ENCODE measurements around the gene SCNN1A. TPM values are rescaled to one million over a fixed set of nuclear protein-coding genes. Genes with fewer than 3 reads are reported as not detected.

SCNN1A gene
- total RNA-seq, 1 experiment from 2014 or later, result 111 TPM

DNA sequence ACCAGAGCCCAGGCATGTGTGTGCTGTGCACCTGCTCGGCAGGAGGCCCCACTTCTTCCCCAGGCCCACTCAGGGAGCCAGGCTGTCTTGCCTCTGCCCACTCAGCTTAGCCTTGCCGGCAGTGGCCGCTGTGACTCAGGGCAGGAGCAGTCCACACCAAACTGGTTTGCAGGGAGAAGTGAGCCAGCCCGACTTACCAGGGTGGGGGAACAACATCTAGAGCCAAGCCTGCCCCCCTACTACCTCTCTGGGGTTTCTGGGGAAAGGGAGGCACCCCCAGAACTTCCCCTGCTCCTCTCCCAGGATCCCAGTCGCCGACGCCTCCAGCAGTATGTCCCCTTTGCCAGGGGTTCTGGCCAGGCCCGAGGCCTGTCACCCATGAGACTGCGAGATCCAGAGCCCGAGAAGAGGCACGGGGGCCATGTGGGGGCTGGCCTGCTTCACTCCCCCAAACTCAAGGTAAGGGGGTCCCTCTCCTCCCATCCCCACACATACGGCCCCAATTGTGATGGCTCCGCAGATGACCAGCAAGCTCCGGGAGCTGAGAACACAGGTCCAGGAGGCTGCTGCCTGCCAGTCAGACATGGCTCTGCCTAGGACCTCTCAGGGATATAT lies 61.9 kb downstream of the SCNN1A start:
- Histone ChIP-seq H4K20me1 (ENCODE audit: control insufficient read depth, insufficient read depth, insufficient read length) (no peaks in the 10 kb centered on the region), H3K27me3 (ENCODE audit: insufficient read depth, low read length) (no peaks in the 10 kb centered on the region), H2AFZ (ENCODE audit: low read length) (no peak overlapping the region), H3K4me1 (ENCODE audit: insufficient read depth, low read length) (peaks cover 3% of the 10 kb centered on the region; the same call in 1 of the 2 replicates), H3K4me2 (ENCODE audit: insufficient read depth, insufficient read length, low read length) (no peak overlapping the region), H2BK12ac (ENCODE audit: insufficient read length, low read depth, low read length) (no peak overlapping the region), H3K23ac (ENCODE audit: insufficient read length, low read depth, low read length) (no peak overlapping the region), H3K27ac (ENCODE audit: insufficient read length, low read depth, low read length) (no peak overlapping the region), H4K91ac (ENCODE audit: insufficient read length, low read depth, low read length) (no peak overlapping the region), H2BK5ac (ENCODE audit: insufficient read length, low read length) (no peak overlapping the region), H4K5ac (ENCODE audit: insufficient read length, low read depth, low read length) (no peak overlapping the region), H3K79me1 (ENCODE audit: insufficient read depth, low read depth, low read length, poor library complexity, severe bottlenecking) (no peaks in the 10 kb centered on the region), H3K4ac (ENCODE audit: low read depth, low read length) (no peak overlapping the region), H2BK20ac (ENCODE audit: low read depth, low read length, poor library complexity, severe bottlenecking) (no peak overlapping the region), H2AK5ac (ENCODE audit: insufficient read length, low read length) (no peak overlapping the region), H3K79me2 (ENCODE audit: insufficient read depth, low read length) (no peaks in the 10 kb centered on the region), H2BK15ac (ENCODE audit: low read depth, low read length) (no peak overlapping the region), H3K18ac (ENCODE audit: insufficient read length, low read depth, low read length) (no peak overlapping the region), H2BK120ac (ENCODE audit: low read depth, low read length, poor library complexity, severe bottlenecking) (no peak overlapping the region), H3T11ph (ENCODE audit: low read length) (no peak overlapping the region), H3K23me2 (ENCODE audit: insufficient read length, low read depth, low read length, poor library complexity, severe bottlenecking) (peaks cover 5% of the 10 kb centered on the region), H4K8ac (replicated peaks; ENCODE audit: insufficient read length, low read depth, low read length) (no peak overlapping the region), H3K9me3 (ENCODE audit: control insufficient read depth, low read depth, low read length) (no peaks in the 10 kb centered on the region), H3K56ac (ENCODE audit: insufficient read length, low read depth, low read length) (no peak overlapping the region), H3K14ac (ENCODE audit: insufficient read depth, low read length) (no peak overlapping the region), H3K9ac (ENCODE audit: extremely low read depth, insufficient read length, low read length) (no peak overlapping the region)
- peaks cover 19 to 37% (median 32%) of the 10 kb centered on the region in 3 experiments for H3K36me3 Mint-ChIP-seq (ENCODE audit: insufficient read depth in 1 of 3, low read depth in 3 of 3)
- H3K4me3 Mint-ChIP-seq, result no peak overlapping the region
- peak; percentile 28 for DNase-seq
- peaks cover 15% of the 10 kb centered on the region for H3K27me3 Mint-ChIP-seq (ENCODE audit: low read depth)
- peaks cover 32 to 39% of the 10 kb centered on the region in 2 experiments for H3K4me1 Mint-ChIP-seq
- H3K9me3 Mint-ChIP-seq, result no peaks in the 10 kb centered on the region
- TF ChIP-seq, protein P1, sequence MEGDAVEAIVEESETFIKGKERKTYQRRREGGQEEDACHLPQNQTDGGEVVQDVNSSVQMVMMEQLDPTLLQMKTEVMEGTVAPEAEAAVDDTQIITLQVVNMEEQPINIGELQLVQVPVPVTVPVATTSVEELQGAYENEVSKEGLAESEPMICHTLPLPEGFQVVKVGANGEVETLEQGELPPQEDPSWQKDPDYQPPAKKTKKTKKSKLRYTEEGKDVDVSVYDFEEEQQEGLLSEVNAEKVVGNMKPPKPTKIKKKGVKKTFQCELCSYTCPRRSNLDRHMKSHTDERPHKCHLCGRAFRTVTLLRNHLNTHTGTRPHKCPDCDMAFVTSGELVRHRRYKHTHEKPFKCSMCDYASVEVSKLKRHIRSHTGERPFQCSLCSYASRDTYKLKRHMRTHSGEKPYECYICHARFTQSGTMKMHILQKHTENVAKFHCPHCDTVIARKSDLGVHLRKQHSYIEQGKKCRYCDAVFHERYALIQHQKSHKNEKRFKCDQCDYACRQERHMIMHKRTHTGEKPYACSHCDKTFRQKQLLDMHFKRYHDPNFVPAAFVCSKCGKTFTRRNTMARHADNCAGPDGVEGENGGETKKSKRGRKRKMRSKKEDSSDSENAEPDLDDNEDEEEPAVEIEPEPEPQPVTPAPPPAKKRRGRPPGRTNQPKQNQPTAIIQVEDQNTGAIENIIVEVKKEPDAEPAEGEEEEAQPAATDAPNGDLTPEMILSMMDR (conservative IDR thresholded peaks at IDR 0.05), result no peak
- H3K27ac Mint-ChIP-seq, result no peak overlapping the region; a peak in 1 of 7 replicates
- WGBS (ENCODE audit: extremely low coverage, insufficient read length, low lambda C conversion rate), result no CpG with 5 or more reads among the region's 14 CpGs

Data from H9 (cell line).